ENCODE measurements around the gene SLC7A7. TPM values are rescaled to one million over a fixed set of nuclear protein-coding genes. Genes with fewer than 3 reads are reported as not detected.

SLC7A7 gene
- polyA plus RNA-seq, 2 of the 4 experiments (the other 2 are of a cell fraction), result 44.2 to 86.8 TPM

DNA sequence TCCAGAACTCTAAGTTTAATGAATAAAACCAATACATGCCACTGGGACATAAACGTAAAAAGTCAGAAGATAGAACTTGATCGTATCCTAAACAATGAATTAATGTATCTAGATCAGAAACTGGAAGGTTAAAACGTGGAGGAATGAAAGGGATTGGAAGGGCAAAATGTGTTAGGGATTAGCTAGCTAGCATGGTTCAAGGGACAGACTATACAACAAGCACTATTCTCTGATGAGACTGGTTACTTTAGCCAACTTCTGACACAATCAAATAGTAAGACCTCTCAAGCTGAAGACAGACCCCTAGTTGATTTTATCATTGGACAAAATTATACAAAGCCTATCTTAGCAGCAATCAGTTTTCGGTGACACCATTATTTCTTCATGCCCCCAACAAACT is 67.5 kb downstream of the SLC7A7 start:
- FAIRE-seq (no peak), ATAC-seq (no peak), DNase-seq (ENCODE audit: low read depth in 1 of 2, low spot score in 1 of 2) (no peak)
- no peak overlapping the region for H3K27ac ChIP-seq
- no peaks in the 10 kb centered on the region for H3K4me1 ChIP-seq
- ChIA-PET POLR2A (interaction anchor here (0.6 kb wide), 1 partner anchor 18 kb away, joined by 4 read pairs; the partner anchor contains the start of gene OXA1L), CTCF (interaction anchor here (0.6 kb wide), 1 partner anchor 35 kb away, joined by 3 read pairs; no protein-coding TSS in a partner anchor)
- TF ChIP-seq KDM1A (IDR thresholded peaks at IDR 0.05; ENCODE audit: low read depth), result no peak
- no peak for TF ChIP-seq ZFP36 (IDR thresholded peaks at IDR 0.05; ENCODE audit: borderline replicate concordance, partially characterized antibody)
- no peak for TF ChIP-seq NPAS2 (CRISPR knock-in tag; IDR thresholded peaks at IDR 0.05; ENCODE audit: borderline replicate concordance)
- TF ChIP-seq HDAC2 (IDR thresholded peaks at IDR 0.05), result no peak
- TF ChIP-seq, protein P1, sequence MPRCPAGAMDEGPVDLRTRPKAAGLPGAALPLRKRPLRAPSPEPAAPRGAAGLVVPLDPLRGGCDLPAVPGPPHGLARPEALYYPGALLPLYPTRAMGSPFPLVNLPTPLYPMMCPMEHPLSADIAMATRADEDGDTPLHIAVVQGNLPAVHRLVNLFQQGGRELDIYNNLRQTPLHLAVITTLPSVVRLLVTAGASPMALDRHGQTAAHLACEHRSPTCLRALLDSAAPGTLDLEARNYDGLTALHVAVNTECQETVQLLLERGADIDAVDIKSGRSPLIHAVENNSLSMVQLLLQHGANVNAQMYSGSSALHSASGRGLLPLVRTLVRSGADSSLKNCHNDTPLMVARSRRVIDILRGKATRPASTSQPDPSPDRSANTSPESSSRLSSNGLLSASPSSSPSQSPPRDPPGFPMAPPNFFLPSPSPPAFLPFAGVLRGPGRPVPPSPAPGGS (IDR thresholded peaks at IDR 0.05), result no peak
- TF ChIP-seq ZSCAN20 (CRISPR knock-in tag; IDR thresholded peaks at IDR 0.05), result no peak
- no peak for TF ChIP-seq SMC3 (IDR thresholded peaks at IDR 0.05)
- no peak overlapping the region for H3K4me2 ChIP-seq
- 67% methylated on average over 4 of the region's 4 CpGs for WGBS (ENCODE audit: missing lambda C conversion rate)
- no peaks in the 10 kb centered on the region for H3K9me3 ChIP-seq
- H3K4me3 ChIP-seq, result no peak overlapping the region

DNA sequence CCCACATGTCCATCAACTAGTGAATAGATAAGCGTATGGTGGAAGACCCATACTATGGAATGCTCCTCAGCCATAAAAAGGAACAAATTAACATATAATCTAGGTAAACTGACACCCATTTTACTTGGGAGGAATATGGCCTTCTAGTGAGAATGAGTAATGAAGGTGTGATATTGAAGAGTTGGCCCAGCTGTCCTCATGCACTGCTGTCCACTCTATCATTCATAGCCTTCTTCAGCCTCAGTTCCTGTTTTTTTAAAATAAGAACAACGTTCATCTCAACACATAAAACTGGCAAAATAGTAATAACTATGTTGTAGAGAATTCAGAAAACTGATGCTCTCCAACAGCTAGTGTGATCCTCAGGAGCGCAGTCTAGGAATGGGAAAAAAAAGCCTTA is 75.2 kb downstream of the SLC7A7 start:
- FAIRE-seq (no peak), DNase-seq (ENCODE audit: low read depth in 1 of 2, low spot score in 1 of 2) (no peak), ATAC-seq (no peak)
- Histone ChIP-seq H3K4me2 (no peak overlapping the region), H3K9me3 (0 out of 3 replicates have a peak, but pooled peaks cover 7% of the 10 kb centered on the region), H3K4me3 (no peak overlapping the region), H3K4me1 (no peaks in the 10 kb centered on the region), H3K27ac (no peak overlapping the region)
- CTCF ChIA-PET, result no interaction called here
- POLR2A ChIA-PET, result no interaction called here
- 67% methylated on average over 3 of the region's 3 CpGs for WGBS (ENCODE audit: missing lambda C conversion rate)
- TF ChIP-seq RFX5 (IDR thresholded peaks at IDR 0.05) (no peak), KDM5A (IDR thresholded peaks at IDR 0.05) (no peak), KDM1A (IDR thresholded peaks at IDR 0.05; ENCODE audit: low read depth) (no peak), FOSB (CRISPR knock-in tag; IDR thresholded peaks at IDR 0.05) (no peak), ZFP36 (IDR thresholded peaks at IDR 0.05; ENCODE audit: borderline replicate concordance, partially characterized antibody) (no peak), CBX2 (IDR thresholded peaks at IDR 0.05; ENCODE audit: borderline replicate concordance, low read depth) (no peak)
- TF ChIP-seq, protein P2, sequence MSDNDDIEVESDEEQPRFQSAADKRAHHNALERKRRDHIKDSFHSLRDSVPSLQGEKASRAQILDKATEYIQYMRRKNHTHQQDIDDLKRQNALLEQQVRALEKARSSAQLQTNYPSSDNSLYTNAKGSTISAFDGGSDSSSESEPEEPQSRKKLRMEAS (IDR thresholded peaks at IDR 0.05), result no peak

DNA sequence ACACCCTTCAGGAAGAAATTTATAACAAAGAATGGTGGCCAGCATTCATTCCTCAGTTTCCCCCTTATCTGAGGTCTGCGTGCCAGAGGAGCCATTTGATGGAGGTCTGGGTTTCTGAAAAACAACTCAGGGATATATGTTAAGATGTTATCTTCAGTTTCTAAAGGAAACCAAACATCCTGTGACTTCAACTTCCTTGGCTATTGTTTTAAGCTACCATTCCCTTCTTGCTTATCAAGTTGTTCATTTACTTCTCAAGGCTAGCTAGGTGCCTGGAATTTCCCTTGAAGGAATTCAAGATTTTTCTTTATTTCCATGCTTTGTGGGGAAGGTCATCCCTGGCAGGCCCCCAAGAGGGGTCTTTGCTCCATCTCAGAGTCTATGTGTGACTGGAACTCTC is 75.8 kb downstream of the SLC7A7 start:
- ATAC-seq (no peak), FAIRE-seq (no peak), DNase-seq (ENCODE audit: low read depth in 1 of 2, low spot score in 1 of 2) (no peak)
- H3K9me3 ChIP-seq, result 0 out of 3 replicates have a peak, but pooled peaks cover 7% of the 10 kb centered on the region
- no peaks in the 10 kb centered on the region for H3K4me1 ChIP-seq
- no peak overlapping the region for H3K4me2 ChIP-seq
- CTCF ChIA-PET, result interaction anchor here (1.2 kb wide), 1 partner anchor 169 kb away, joined by 3 read pairs; no protein-coding TSS in a partner anchor
- POLR2A ChIA-PET, result no interaction called here
- 54% methylated on average over 1 of the region's 1 CpG for WGBS (ENCODE audit: missing lambda C conversion rate)
- TF ChIP-seq NR3C1 (IDR thresholded peaks at IDR 0.05) (no peak), EP300 (IDR thresholded peaks at IDR 0.05) (no peak)
- TF ChIP-seq, protein P2 (IDR thresholded peaks at IDR 0.05), result no peak
- no peak overlapping the region for H3K27ac ChIP-seq
- H3K4me3 ChIP-seq, result no peak overlapping the region

DNA sequence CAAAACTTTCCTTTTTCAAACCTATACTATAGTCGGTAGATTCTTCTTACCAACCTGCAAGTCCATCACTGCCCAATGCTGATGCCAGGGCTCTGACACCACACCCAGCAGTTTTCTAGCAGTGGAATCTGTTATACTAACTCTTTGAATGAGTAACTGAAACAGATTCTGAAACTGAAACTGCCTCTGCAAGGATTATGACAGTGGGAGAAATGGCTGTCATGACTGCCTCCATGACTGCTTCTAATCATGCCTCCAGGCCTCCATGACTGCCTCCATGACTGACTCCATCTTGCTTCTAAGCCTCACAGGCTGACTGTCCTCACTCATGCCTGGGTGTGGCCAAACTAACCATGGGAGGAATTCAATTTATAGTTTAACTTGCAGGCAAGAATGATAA is 78.2 kb downstream of the SLC7A7 start:
- no peak for TF ChIP-seq RARB (CRISPR knock-in tag; IDR thresholded peaks at IDR 0.05)
- no peak for TF ChIP-seq EHMT2 (IDR thresholded peaks at IDR 0.05; ENCODE audit: low read depth)
- TF ChIP-seq NR3C1 (IDR thresholded peaks at IDR 0.05), result no peak
- TF ChIP-seq CHD4 (IDR thresholded peaks at IDR 0.05; ENCODE audit: borderline replicate concordance), result no peak
- TF ChIP-seq NPAS2 (CRISPR knock-in tag; IDR thresholded peaks at IDR 0.05; ENCODE audit: borderline replicate concordance), result no peak
- no peak for TF ChIP-seq RFX5 (IDR thresholded peaks at IDR 0.05)
- TF ChIP-seq, protein P2 (IDR thresholded peaks at IDR 0.05), result no peak
- no peak for TF ChIP-seq RNF2 (IDR thresholded peaks at IDR 0.05; ENCODE audit: borderline replicate concordance, low read depth)
- TF ChIP-seq EP300 (IDR thresholded peaks at IDR 0.05), result no peak
- no peak for TF ChIP-seq CBX2 (IDR thresholded peaks at IDR 0.05; ENCODE audit: borderline replicate concordance, low read depth)
- TF ChIP-seq CEBPB (IDR thresholded peaks at IDR 0.05), result no peak
- TF ChIP-seq CHD2 (IDR thresholded peaks at IDR 0.05; ENCODE audit: low read length, partially characterized antibody), result no peak
- no peak for TF ChIP-seq MYC (IDR thresholded peaks at IDR 0.05; ENCODE audit: borderline replicate concordance, low read length)
- no peak for TF ChIP-seq HEYL (CRISPR knock-in tag; IDR thresholded peaks at IDR 0.05)
- TF ChIP-seq, protein P3, sequence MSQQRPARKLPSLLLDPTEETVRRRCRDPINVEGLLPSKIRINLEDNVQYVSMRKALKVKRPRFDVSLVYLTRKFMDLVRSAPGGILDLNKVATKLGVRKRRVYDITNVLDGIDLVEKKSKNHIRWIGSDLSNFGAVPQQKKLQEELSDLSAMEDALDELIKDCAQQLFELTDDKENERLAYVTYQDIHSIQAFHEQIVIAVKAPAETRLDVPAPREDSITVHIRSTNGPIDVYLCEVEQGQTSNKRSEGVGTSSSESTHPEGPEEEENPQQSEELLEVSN (IDR thresholded peaks at IDR 0.05; ENCODE audit: borderline replicate concordance, low read depth), result no peak
- no peak for TF ChIP-seq CBX8 (IDR thresholded peaks at IDR 0.05)
- no peak for TF ChIP-seq EHF (CRISPR knock-in tag; IDR thresholded peaks at IDR 0.05)
- TF ChIP-seq, protein P4, sequence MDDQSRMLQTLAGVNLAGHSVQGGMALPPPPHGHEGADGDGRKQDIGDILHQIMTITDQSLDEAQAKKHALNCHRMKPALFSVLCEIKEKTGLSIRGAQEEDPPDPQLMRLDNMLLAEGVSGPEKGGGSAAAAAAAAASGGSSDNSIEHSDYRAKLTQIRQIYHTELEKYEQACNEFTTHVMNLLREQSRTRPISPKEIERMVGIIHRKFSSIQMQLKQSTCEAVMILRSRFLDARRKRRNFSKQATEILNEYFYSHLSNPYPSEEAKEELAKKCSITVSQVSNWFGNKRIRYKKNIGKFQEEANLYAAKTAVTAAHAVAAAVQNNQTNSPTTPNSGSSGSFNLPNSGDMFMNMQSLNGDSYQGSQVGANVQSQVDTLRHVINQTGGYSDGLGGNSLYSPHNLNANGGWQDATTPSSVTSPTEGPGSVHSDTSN (IDR thresholded peaks at IDR 0.05), result no peak
- TF ChIP-seq, protein P5, sequence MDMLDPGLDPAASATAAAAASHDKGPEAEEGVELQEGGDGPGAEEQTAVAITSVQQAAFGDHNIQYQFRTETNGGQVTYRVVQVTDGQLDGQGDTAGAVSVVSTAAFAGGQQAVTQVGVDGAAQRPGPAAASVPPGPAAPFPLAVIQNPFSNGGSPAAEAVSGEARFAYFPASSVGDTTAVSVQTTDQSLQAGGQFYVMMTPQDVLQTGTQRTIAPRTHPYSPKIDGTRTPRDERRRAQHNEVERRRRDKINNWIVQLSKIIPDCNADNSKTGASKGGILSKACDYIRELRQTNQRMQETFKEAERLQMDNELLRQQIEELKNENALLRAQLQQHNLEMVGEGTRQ (IDR thresholded peaks at IDR 0.05), result no peak
- H3K9me3 ChIP-seq, result 0 out of 3 replicates have a peak, but pooled peaks cover 7% of the 10 kb centered on the region
- H3K4me3 ChIP-seq, result no peak overlapping the region
- H3K4me1 ChIP-seq, result no peaks in the 10 kb centered on the region
- POLR2A ChIA-PET, result no interaction called here
- ATAC-seq (no peak), FAIRE-seq (no peak), DNase-seq (ENCODE audit: low read depth in 1 of 2, low spot score in 1 of 2) (no peak)
- CTCF ChIA-PET, result no interaction called here
- WGBS (ENCODE audit: missing lambda C conversion rate), result 47% methylated on average over 1 of the region's 1 CpG
- H3K27ac ChIP-seq, result no peak overlapping the region
- H3K4me2 ChIP-seq, result no peak overlapping the region
